H9 (cell line): ENCODE measurements around the gene FBN2. TPM values are rescaled to one million over a fixed set of nuclear protein-coding genes. Genes with fewer than 3 reads are reported as not detected.

ENCODE experiments used
- DNase-seq: peaks from one replicate; pipeline ENCODE4 v3.0.0-alpha.2; 2017
- H2AFZ ChIP-seq: one replicate; pipeline ENCODE4 v1.6.1; 2013; ENCODE audit warnings: mild to moderate bottlenecking, low read length, control low read depth, moderate library complexity
- H2AK5ac ChIP-seq: 2 replicates; pipeline ENCODE4 v1.6.1; 2013; ENCODE audit warnings: low read length, control low read depth, mixed read lengths; ENCODE audit not compliant: insufficient read length
- H2BK120ac ChIP-seq: one replicate; pipeline ENCODE4 v1.6.1; 2013; ENCODE audit warnings: low read depth, mild to moderate bottlenecking, low read length, control low read depth, inconsistent platforms; ENCODE audit not compliant: poor library complexity, severe bottlenecking
- H2BK12ac ChIP-seq: 2 replicates; pipeline ENCODE4 v1.6.1; 2013; ENCODE audit warnings: low read length, control low read depth, mixed read lengths, low read depth; ENCODE audit not compliant: insufficient read length
- H2BK15ac ChIP-seq: 2 replicates; pipeline ENCODE4 v1.6.1; 2013; ENCODE audit warnings: low read depth, low read length, control low read depth
- H2BK20ac ChIP-seq: one replicate; pipeline ENCODE4 v1.6.1; 2013; ENCODE audit warnings: low read depth, mild to moderate bottlenecking, low read length, control low read depth, inconsistent platforms; ENCODE audit not compliant: poor library complexity, severe bottlenecking
- H2BK5ac ChIP-seq: 2 replicates; pipeline ENCODE4 v1.6.1; 2013; ENCODE audit warnings: low read length, control low read depth, mixed read lengths; ENCODE audit not compliant: insufficient read length
- H3K14ac ChIP-seq: 2 replicates; pipeline ENCODE4 v1.6.1; 2013; ENCODE audit warnings: low read length, control low read depth; ENCODE audit not compliant: insufficient read depth
- H3K18ac ChIP-seq: 2 replicates; pipeline ENCODE4 v1.6.1; 2013; ENCODE audit warnings: low read depth, mild to moderate bottlenecking, mixed read lengths, low read length, control low read depth; ENCODE audit not compliant: insufficient read length
- H3K23ac ChIP-seq: 2 replicates; pipeline ENCODE4 v1.6.1; 2013; ENCODE audit warnings: low read length, control low read depth, mixed read lengths, low read depth; ENCODE audit not compliant: insufficient read length
- H3K23me2 ChIP-seq: 2 replicates; pipeline ENCODE4 v1.6.1; 2013; ENCODE audit warnings: low read depth, mild to moderate bottlenecking, mixed read lengths, low read length, control low read depth; ENCODE audit not compliant: insufficient read length, poor library complexity, severe bottlenecking
- H3K27ac ChIP-seq: 2 replicates; pipeline ENCODE4 v1.5.1; 2013; ENCODE audit warnings: low read length, control low read depth, mixed read lengths, low read depth; ENCODE audit not compliant: insufficient read length
- H3K27me3 ChIP-seq: 2 replicates; pipeline ENCODE4 v1.6.1; 2013; ENCODE audit warnings: low read length, control low read depth, inconsistent platforms; ENCODE audit not compliant: insufficient read depth
- H3K4ac ChIP-seq: 2 replicates; pipeline ENCODE4 v1.6.1; 2013; ENCODE audit warnings: low read depth, mild to moderate bottlenecking, control low read depth, inconsistent platforms, low read length, moderate library complexity
- H3K4me1 ChIP-seq: 2 replicates; pipeline ENCODE4 v1.6.1; 2013; ENCODE audit warnings: low read length, control low read depth, inconsistent platforms; ENCODE audit not compliant: insufficient read depth
- H3K4me2 ChIP-seq: 2 replicates; pipeline ENCODE4 v1.6.1; 2013; ENCODE audit warnings: low read length, control low read depth, mixed read lengths; ENCODE audit not compliant: insufficient read length, insufficient read depth
- H3K56ac ChIP-seq: 2 replicates; pipeline ENCODE4 v1.6.1; 2013; ENCODE audit warnings: low read depth, mild to moderate bottlenecking, mixed read lengths, low read length, control low read depth; ENCODE audit not compliant: insufficient read length
- H3K79me1 ChIP-seq: 2 replicates; pipeline ENCODE4 v1.6.1; 2013; ENCODE audit warnings: low read depth, mild to moderate bottlenecking, moderate library complexity, low read length, control low read depth, inconsistent platforms; ENCODE audit not compliant: insufficient read depth, poor library complexity, severe bottlenecking
- H3K79me2 ChIP-seq: 2 replicates; pipeline ENCODE4 v1.6.1; 2013; ENCODE audit warnings: low read length, control low read depth, inconsistent platforms; ENCODE audit not compliant: insufficient read depth
- H3K9ac ChIP-seq: 2 replicates; pipeline ENCODE4 v1.6.1; 2013; ENCODE audit warnings: low read length, control low read depth, mixed read lengths; ENCODE audit not compliant: insufficient read length; ENCODE audit errors: extremely low read depth
- H3K9me3 ChIP-seq: one replicate; pipeline ENCODE4 v1.6.1; 2013; ENCODE audit warnings: low read depth, low read length, inconsistent platforms; ENCODE audit not compliant: control insufficient read depth
- H3T11ph ChIP-seq: one replicate; pipeline ENCODE4 v1.6.1; 2013; ENCODE audit warnings: mild to moderate bottlenecking, low read length, control low read depth, inconsistent platforms
- H4K20me1 ChIP-seq: one replicate; pipeline ENCODE4 v1.6.1; 2013; ENCODE audit not compliant: control insufficient read depth, insufficient read length, insufficient read depth
- H4K5ac ChIP-seq: 2 replicates; pipeline ENCODE4 v1.6.1; 2013; ENCODE audit warnings: low read depth, mild to moderate bottlenecking, mixed read lengths, low read length, control low read depth; ENCODE audit not compliant: insufficient read length
- H4K8ac ChIP-seq: replicated peaks from 2 replicates; pipeline ENCODE4 v1.6.1; 2013; ENCODE audit warnings: low read length, control low read depth, mixed read lengths, low read depth; ENCODE audit not compliant: insufficient read length
- H4K91ac ChIP-seq: 2 replicates; pipeline ENCODE4 v1.6.1; 2013; ENCODE audit warnings: low read depth, mild to moderate bottlenecking, moderate library complexity, mixed read lengths, low read length, control low read depth; ENCODE audit not compliant: insufficient read length
- H3K27ac Mint-ChIP-seq, 3 experiments: 2 replicates in 2 of 3; 3 replicates in 1 of 3; pipeline ENCODE4 v1.8.0; 2020 to 2021; ENCODE audit warnings: mixed read lengths in 3 of 3, mild to moderate bottlenecking in 1 of 3, moderate library complexity in 1 of 3
- H3K27me3 Mint-ChIP-seq: 2 replicates; pipeline ENCODE4 v1.8.0; 2021; ENCODE audit warnings: low read depth, mild to moderate bottlenecking, moderate library complexity, mixed read lengths
- H3K36me3 Mint-ChIP-seq, 3 experiments: 2 replicates in 2 of 3; 3 replicates in 1 of 3; pipeline ENCODE4 v1.8.0; 2020 to 2021; ENCODE audit warnings: low read depth in 3 of 3, mixed read lengths in 3 of 3; ENCODE audit not compliant: insufficient read depth in 1 of 3
- H3K4me1 Mint-ChIP-seq, 2 experiments: 2 replicates each; pipeline ENCODE4 v1.8.0; 2020; ENCODE audit warnings: mixed read lengths in 2 of 2
- H3K4me3 Mint-ChIP-seq, 2 experiments: 2 replicates in 1 of 2; 3 replicates in 1 of 2; pipeline ENCODE4 v1.8.0; 2020 to 2021; ENCODE audit warnings: mild to moderate bottlenecking in 2 of 2, mixed read lengths in 2 of 2, moderate library complexity in 1 of 2
- H3K9me3 Mint-ChIP-seq, 2 experiments: 2 replicates in 1 of 2; 3 replicates in 1 of 2; pipeline ENCODE4 v1.8.0; 2020; ENCODE audit warnings: mild to moderate bottlenecking in 2 of 2, mixed read lengths in 2 of 2, moderate library complexity in 1 of 2
- WGBS: extraction: QIAGEN DNeasy Blood & Tissue Kit; methylation state at CpG from one replicate; pipeline ENCODE4 v1.1.7; 2013; ENCODE audit warnings: missing lambda C conversion rate, low lambda C conversion rate, mixed read lengths; ENCODE audit not compliant: insufficient read length; ENCODE audit errors: extremely low coverage; 5-methylcytosine and 5-hydroxymethylcytosine counted together
- long read RNA-seq: library from polyadenylated mRNA; unstranded; transcript quantifications from one replicate; pipeline ENCODE4 v2.0.0, GENCODE V29; 2020
- total RNA-seq: library from RNA; stranded (reverse); gene quantifications from 2 replicates; pipeline ENCODE4 v1.2.1, GENCODE V29; 2021
- TF ChIP-seq, protein P1 (sequence below): fragments of 200-600 bp; sonication (generic); conservative IDR thresholded peaks from 3 replicates; pipeline ENCODE4 v1.8.0; 2021; ENCODE audit warnings: antibody characterized with exemption, mild to moderate bottlenecking

FBN2 gene
- total RNA-seq, result 8.1 and 8.3 TPM in 2 replicates
- long read RNA-seq, partial matches to known transcripts, result 5 of 8 reads
- long read RNA-seq, other reads (novel, unspliced or antisense), result 3 of 8 reads

DNA sequence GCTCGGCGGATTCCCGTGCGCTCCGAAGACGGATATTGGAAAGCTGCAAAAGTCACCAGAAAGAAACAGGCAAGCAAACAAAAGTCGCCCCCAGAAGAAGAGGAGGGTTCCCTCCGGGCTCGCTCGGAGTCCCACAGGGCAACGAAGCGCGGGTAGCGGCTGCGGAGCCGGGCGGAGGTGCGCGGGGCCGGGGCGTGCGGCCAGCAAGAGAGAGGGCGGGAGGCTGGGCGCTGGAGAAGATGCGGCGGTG lies at the start of gene FBN2:
Gene FBN2, minus strand, starts transcription at position 246 of the 250 bp plus-strand sequence. CDS start 642 bp downstream, outside the sequence.
- Mint-ChIP-seq H3K27me3 (peaks cover 76% of the 10 kb centered on the region), H3K36me3 (peaks cover 0 to 11% (median 9%) of the 10 kb centered on the region in 3 experiments; a peak in 3 of 7 replicates), H3K9me3 (no peaks in the 10 kb centered on the region), H3K4me1 (peaks cover 10 to 11% of the 10 kb centered on the region in 2 experiments), H3K27ac (peak within 1 kb of the TSS in 1 of 3 experiments; percentile 11; a peak in 1 of 7 replicates), H3K4me3 (peak within 1 kb of the TSS; percentile 65 to 82)
- no peak within 1 kb of the TSS for H3K56ac ChIP-seq
- no peak within 1 kb of the TSS for H3T11ph ChIP-seq
- no peak for DNase-seq
- H3K23ac ChIP-seq, result no peak within 1 kb of the TSS
- no peaks in the 10 kb centered on the region for H4K20me1 ChIP-seq
- no peak within 1 kb of the TSS for H2AK5ac ChIP-seq
- H4K8ac ChIP-seq, result no peak within 1 kb of the TSS
- H3K14ac ChIP-seq, result peak within 1 kb of the TSS; percentile 90
- no peaks in the 10 kb centered on the region for H3K9me3 ChIP-seq
- H3K27ac ChIP-seq, result no peak within 1 kb of the TSS
- H4K5ac ChIP-seq, result no peak within 1 kb of the TSS
- peak within 1 kb of the TSS; percentile 73 for H2BK12ac ChIP-seq
- TF ChIP-seq, protein P1, sequence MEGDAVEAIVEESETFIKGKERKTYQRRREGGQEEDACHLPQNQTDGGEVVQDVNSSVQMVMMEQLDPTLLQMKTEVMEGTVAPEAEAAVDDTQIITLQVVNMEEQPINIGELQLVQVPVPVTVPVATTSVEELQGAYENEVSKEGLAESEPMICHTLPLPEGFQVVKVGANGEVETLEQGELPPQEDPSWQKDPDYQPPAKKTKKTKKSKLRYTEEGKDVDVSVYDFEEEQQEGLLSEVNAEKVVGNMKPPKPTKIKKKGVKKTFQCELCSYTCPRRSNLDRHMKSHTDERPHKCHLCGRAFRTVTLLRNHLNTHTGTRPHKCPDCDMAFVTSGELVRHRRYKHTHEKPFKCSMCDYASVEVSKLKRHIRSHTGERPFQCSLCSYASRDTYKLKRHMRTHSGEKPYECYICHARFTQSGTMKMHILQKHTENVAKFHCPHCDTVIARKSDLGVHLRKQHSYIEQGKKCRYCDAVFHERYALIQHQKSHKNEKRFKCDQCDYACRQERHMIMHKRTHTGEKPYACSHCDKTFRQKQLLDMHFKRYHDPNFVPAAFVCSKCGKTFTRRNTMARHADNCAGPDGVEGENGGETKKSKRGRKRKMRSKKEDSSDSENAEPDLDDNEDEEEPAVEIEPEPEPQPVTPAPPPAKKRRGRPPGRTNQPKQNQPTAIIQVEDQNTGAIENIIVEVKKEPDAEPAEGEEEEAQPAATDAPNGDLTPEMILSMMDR, result no peak
- H3K79me2 ChIP-seq, result no peaks in the 10 kb centered on the region
- no peak within 1 kb of the TSS for H2BK5ac ChIP-seq
- WGBS, result no CpG with 5 or more reads among the region's 26 CpGs
- H2BK20ac ChIP-seq, result no peak within 1 kb of the TSS
- no peak within 1 kb of the TSS for H4K91ac ChIP-seq
- no peak within 1 kb of the TSS for H3K4ac ChIP-seq
- H3K9ac ChIP-seq, result peak within 1 kb of the TSS; percentile 48
- peak within 1 kb of the TSS; percentile 66 for H3K4me2 ChIP-seq
- H3K27me3 ChIP-seq, result peaks cover 15% of the 10 kb centered on the region; the same call in 1 of the 2 replicates
- H2BK120ac ChIP-seq, result no peak within 1 kb of the TSS
- no peak within 1 kb of the TSS for H2AFZ ChIP-seq
- no peaks in the 10 kb centered on the region for H3K4me1 ChIP-seq
- H3K79me1 ChIP-seq, result no peaks in the 10 kb centered on the region
- peak within 1 kb of the TSS; percentile 79 for H3K18ac ChIP-seq
- H3K23me2 ChIP-seq, result peaks cover 32% of the 10 kb centered on the region
- no peak within 1 kb of the TSS for H2BK15ac ChIP-seq
